HG03432 (cell line): ENCODE results near the gene CYBRD1.
A peak's percentile ranks its signal among the peaks of the same experiment; 100 is the strongest.
"Not testable (repeated sequence)": the region's sequence is repeated elsewhere in the genome, so short reads cannot be mapped to it uniquely, and the experiment has no call there.

Source experiments
- ATAC-seq: cut with Tn5 transposase; IDR thresholded peaks from one replicate; pipeline ENCODE4 v1.9.1; 2021; ENCODE audit warnings: mild to moderate bottlenecking, moderate library complexity; ENCODE audit not compliant: unreplicated experiment

The CYBRD1 gene

DNA sequence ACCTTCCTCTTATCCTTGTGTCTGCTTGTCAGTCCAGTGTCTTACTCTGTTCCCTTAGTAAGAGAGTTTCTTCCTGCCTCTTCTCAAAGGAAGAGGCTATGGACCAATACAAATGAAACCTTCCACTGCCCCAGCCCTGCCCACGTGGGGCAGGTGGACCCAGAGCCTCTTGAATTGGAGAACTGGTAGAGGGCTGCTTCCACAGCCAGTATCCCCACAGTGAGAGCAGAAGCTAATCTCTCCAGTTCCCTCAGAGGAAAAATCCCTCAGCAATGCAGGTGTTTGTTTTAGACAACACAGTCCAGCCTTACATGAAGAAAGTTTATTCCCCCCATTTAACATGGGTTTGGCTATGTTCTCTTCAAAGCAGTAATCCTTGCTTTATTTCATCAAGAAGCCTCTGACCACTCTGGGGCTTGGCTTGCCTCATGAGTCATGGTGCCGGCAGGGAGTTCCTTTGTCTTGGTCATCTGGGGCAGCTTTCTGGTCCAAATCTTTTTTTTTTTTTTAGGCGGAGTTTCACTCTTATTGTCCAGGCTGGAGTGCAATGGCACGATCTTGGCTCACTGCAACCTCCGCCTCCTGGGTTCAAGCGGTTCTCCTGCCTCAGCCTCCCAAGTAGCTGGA, 6.5 kb upstream of the CYBRD1 start:
- ATAC-seq = no peak

DNA sequence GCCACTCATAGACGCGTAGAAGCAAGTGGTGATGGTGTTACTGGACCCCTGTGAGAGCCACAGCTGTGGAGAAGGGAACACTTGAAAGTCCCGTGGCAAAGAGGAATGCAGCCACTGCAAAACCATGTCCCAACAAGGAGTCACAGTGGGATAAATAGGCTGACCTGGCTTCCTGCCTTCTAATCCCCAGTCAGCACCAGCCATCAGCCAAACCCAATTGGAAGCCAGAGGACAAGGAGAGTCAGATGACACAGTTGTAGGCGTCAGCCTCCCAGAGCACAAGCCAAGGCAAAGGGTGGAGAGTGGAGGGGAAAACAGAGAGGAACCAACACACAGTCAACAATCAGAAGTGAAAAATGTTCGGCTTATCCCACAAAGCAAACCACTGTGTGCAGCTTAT, 5.5 kb upstream of the CYBRD1 start:
- no peak for ATAC-seq

DNA sequence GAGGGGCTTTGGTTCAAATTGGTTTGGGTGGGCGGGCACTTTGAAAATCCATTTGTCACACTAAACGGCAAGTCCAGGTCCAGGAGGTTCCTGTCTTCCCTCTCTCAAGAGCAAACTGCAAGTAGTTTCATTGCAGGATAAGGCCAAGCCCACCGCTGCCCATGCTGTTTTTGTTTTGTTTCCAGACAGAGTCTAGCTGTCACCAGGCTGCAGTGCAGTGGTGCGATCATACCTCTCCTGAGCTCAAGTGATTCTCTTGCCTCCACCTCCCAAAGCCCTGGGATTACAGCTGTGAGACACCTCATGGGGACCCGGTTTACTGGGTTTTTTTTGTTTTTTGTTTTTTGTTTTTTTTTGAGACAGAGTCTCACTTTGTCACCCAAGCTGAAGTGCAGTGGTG, 1.8 kb upstream of the CYBRD1 start:
- ATAC-seq = no peak

DNA sequence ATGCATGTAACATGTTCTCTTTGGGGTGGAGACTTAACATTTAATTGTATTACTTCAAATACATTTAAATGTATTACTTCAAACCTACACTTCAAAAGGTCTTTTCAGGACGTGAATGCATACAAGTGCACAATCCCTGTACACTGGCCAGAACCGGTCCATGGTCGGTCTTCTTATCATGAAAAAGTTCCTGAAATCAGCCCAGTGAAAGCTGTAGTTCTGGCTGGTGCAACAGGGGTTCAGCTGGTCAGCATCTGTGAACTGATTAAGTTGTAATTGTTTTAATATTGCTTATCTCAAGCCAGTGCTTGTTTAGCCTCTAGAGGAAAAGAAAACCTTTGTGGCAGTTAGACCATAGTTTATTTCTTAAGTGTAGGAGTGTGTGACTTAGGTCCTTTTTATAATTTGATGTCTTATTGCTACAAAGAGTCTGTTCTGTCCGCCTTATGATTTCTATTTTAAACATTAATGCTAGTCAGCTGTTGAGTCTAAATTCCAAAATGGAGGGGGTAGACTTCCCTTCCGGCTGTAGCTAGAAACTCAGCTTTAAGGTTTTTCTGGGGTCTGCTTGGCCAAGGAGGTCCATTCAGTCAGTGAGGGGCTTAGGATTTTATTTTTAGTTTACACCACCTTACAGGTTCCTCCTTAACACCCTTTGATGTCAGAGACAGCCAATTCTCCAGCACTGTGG, 768 bp upstream of the CYBRD1 start:
- no peak for ATAC-seq

DNA sequence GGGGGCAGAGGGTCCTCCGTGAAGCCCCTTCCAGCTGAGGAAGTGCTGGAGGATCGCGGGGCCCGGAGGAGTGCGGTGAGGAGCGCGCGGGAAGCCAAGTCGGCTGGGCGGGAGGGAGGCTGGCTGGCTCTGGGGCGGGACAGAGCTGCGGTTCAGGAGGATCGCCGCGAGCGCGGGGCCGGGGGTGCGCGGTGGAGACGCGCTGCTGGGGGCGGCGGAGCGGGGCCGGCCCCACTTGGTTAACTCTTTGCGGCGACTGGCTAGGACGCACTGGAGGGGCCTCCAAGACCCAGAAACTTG, 464 bp downstream of the CYBRD1 start:
- peak; percentile 28 for ATAC-seq

DNA sequence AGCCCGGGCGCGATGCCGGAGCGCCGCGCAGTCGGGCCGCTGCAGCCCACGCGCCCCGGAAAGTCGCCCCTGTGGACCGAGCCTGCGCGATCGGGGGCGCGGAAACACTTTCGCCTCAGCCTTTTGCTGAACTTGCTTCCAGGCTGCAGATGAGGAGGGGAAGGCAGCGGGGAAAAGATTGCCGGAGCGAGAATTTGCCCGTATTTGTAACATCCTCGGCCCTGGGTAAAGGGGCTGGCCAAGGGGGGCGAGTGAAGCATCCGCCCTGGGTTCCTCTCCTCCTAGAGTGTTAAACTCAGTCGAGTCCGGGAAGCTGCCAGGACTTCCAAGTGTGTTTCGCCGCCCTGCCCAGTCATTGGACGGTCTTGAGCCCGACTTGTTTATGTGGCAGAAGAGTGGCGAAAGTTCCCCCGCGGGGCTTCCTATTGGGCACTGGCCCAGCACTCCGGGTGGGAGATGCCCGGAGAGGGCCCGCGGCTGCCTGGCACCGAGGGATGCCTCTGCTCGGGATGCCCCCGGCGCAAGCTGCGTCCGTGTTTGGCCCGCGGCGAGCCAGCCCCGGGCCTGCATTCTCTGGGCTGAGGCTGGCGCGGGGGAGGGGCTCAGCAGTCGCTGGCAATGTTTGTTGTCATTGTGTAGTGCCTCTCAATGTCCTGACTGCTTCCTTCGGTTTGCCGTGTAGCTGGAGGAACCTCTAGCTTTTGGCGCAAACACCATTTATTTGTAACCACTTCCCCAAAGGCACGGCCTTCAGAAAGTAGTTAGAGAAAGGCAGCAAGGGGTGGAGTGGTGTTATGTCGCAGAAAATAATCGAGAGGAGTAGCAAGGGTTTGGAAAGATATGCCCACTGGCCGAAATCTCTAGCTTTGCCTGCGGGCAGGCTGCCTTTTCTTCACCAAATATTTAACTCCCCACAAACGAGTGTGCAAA, 1.1 kb downstream of the CYBRD1 start:
- ATAC-seq = peak; percentile 45

DNA sequence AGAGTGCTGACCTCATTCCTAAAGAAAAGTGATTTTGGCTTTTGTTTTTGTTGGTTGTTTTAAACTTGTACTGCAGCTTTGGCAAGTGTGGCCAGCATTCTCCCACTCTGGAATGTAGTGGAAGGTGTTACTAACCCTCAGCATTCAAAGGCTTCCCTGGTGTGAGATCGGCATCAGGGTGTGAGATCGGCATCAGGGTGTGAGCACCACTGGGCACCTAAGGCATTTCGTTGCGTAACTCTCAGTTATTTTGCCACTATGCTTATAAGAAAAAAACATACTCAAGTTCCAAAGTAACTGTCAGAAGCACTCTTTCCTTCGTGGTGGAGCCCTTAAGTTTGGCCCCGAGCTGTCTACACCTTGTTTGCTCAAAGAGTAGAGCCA, 1.7 kb downstream of the CYBRD1 start:
- ATAC-seq = no peak

DNA sequence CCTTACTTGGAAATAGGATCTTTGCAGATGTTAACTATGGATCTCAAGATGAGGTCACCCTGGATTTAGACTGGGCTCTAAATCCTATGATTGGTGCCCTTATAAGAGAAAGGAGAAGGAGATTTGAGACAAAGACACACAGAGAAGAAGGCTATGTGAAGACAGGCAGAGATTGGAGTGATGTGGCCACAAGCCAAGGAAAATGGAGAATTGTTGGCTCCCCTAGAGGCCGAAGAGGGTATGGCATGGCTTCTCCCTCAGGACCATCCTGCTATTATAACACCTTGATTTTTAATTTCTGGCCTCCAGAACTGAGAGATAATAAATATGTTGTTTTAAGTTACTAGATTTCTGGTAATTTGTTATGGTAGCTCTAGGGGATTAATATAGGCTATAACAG, 7.6 kb downstream of the CYBRD1 start:
- ATAC-seq = no peak

DNA sequence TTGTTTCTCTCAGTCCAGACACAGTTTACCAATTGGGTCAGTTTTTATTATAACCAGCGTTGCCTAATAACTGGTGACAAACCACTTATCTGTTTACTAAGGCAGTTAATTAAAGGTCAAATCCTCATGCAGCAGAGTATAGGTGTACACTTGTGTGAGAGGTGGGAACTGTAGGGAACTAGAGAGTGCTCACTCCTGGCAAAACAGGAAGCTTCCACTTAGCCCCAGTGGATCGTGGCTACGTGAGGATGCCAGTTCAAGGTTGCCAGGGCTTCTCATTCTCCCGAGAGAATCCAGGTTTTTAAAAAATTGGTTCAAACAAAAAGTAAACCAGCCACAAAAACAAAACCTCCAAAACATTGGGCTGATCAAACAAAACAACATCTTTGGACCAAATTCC, 8.1 kb downstream of the CYBRD1 start:
- ATAC-seq = no peak

DNA sequence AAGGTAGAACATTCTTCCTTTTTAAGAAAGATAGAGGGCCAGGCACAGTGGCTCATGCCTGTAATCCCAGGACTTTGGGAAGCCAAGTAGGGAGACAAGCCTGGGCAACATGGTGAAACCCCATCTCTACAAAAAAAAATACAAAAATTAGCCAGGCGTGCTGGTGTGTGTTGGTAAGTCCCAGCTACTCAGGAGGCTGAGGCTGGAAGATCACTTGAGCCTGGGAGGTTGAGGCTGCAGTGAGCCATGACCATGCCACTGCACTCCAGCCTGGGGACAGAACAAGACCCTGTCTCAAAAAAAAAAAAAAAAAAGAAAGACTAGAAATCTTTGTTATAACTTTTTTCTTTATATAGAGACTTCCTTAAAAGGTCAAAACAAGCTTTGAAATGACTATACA, 8.6 kb downstream of the CYBRD1 start:
- not testable (repeated sequence) for ATAC-seq

DNA sequence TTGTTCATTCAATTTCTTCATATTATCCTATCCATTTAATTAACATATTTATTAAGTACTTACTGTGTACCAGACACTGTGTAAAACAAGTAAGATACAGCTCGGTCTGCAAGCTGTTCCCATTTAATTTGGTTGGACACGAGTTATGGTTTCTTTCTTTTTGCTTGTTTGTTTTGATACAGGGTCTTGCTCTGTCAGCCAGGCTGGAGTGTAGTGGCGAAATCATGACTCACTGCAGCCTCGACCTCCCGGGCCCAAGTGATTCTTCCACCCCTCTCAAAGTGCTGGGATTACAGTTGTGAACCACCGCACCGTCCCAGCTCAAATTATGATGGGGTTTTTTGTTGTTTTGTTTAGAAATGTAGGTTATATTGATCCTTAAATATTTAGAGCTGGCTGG, 9.0 kb downstream of the CYBRD1 start:
- no peak for ATAC-seq

DNA sequence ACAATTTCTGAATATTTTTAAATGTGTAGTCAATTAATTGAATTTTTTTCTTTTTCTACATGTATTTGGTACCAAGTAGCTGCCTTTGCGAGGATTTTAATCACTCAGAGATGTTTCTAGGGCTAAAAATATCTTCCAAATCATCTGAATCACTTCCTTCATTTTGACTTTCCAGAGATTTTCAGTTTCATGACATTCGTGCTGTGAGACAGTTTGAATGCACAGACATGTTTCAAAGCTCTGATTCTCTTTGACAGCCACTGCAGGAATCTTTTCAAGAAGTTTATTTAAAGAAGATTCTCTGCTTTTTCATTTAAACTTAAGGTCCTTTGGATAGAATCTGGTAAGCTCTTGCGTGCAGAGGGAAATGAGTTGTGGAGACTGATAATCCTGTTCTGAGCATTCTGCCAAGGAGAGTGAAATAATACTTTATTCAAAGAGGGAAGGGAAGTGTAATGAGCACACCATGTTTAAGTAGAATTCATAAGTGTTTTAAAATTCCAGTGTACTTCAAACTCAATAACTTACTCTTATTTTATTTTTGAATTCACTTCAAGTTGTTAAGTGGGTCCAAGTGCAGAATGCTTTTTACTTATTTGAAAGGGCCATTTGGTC, 9.7 kb downstream of the CYBRD1 start:
- no peak for ATAC-seq

DNA sequence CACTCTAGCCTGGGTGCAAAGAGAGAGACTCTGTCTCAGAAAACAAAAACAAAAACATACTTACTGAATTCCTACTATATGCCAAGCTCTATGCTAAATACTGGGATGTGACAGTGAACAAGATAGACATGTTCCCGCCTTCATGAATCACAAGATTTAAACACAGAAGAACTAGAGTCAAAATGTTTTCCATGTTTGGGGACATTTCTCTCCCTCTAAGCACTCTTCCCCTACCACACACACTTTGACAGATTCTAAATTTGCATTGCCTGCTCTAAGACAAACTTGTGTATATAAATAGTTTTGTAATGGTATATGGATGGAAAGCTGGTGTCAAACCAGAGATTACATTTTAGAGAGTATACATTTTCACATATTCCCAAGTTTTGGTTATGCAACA, 11.1 kb downstream of the CYBRD1 start:
- no peak for ATAC-seq

DNA sequence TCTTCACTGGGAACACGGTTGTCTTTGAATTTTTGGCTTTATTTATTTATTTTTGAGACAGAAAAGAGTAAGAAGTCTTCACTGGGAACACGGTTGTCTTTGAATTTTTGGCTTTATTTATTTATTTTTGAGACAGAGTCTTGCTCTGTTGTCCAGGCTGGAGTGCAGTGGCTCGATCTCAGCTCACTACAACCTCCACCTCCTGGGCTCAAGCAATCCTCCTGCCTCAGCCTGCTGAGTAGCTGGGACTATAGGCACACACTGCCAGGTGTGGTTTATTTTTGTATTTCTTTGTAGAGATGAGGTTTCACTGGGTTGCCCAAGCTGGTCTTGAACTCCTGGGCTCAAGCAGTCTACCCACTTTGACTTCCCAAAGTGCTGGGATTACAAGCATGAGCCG, 13.3 kb downstream of the CYBRD1 start:
- not testable (repeated sequence) for ATAC-seq

DNA sequence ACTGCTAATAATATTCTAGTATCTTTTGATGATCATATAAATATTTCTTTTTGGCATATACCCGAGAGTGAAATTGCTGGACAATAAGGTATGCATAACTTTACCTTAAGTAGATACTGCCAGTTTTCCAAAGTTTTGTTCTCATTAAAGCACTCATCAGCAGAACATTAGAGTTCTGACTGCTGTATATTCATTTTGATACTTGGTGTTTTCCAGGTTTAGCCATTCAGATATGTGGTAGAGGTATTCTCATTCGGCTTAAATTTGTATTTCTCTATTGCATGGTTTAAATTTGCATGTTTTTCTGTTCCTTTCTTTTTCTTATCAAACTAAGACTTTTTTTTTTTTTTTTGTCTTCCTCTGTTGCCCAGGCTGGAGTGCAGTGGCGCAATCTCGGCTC, 18.2 kb downstream of the CYBRD1 start:
- ATAC-seq = peak; percentile 75

DNA sequence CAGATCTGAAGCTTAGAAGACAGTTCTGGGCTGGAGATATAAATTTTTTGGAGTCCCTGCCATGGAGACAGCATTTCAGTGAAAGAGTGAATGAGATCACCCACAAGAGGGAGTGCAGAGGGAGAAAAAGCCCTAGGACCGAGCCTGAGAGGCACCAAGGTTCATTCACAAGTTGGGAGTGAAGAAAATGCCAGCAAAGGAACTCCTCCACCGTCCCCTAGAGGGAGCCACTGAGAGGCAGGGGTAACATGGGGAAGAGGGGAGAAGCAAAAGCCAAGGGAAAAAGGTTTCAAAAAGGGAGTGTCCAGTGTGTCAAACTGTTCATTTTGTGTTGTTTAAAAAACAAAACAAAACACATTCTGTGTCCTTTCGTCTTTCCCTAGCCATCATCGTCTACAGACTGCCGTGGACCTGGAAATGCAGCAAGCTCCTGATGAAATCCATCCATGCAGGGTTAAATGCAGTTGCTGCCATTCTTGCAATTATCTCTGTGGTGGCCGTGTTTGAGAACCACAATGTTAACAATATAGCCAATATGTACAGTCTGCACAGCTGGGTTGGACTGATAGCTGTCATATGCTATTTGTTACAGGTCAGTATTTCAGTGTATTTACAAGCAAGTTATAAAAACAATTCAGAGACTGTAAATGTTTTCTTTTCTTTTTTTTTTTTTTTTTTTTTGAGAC, 19.1 kb downstream of the CYBRD1 start:
- ATAC-seq = no peak

DNA sequence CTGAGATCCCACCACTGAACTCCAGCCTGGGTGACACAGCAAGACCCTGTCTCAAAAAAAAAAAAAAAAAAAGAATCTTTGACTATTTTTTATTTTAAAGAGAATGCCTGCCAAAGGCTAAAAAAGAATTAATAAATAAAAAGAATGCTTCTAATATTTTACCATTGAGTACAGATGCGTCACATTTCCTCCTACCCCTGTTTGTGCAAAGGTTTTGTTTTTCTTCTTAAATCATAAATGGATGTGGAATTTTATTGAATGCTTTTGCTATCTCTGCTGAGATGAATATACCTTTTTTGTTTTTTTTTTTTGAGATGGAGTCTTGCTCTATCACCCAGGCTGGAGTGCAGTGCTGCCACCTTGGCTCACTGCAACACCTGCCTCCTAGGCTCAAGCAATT, 22.8 kb downstream of the CYBRD1 start:
- ATAC-seq = no peak

DNA sequence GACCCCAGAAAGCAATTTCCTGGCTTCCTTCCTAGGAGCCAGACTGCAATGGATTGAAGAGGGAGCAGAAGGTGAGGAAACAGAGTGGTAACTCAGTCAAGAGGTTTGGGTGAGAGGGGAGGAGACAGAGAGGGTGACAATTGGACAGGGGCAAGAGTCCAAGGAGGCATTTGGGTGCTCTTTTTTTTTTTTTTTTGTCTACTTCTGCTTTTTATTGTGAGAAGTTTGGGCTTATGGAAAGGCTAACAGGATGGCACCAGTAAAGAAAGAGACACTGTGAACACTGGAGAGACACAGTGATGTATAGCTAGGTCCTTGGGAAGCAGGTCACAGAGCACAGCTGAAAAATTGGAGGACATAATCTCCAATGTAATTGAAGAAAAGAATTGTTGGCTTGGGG, 25.0 kb downstream of the CYBRD1 start:
- no peak for ATAC-seq

DNA sequence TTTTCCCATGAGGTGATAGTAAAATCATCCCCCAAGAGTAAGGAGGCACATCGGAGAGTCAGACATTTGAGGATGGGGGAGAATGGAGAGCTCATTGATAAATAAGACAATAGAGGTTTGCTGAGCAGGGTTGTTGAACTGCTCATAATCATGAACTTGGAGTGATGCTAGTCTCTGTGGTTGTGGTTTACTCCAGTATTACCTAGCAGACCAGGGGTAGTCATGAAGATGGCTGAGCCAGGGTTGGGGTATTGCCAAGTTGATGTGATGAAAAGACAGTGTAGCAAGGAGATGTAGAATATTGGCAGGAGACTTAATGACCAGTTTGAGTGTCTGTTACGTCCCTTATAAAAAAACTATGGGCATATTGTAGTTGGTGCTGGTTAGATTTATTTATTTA, 25.4 kb downstream of the CYBRD1 start:
- ATAC-seq = no peak

DNA sequence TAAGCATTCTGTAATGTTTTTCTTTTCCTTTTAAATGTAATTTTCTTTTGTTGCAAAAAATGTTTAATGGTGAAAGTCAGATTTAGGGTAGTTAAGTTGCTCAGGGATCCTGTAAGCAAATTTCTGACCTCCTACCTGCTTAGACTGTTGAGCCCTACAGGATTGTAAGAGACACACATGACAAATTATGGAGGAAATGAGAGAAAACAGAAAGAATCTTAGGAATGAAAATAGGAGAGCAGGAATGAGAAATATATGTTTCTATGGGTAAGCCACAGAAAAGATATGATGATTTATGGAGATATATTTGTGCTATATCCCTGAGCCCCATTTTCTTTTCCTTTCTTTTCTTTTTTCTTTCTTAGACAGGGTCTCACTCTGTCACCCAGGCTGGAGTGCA, 28.3 kb downstream of the CYBRD1 start:
- ATAC-seq = no peak

DNA sequence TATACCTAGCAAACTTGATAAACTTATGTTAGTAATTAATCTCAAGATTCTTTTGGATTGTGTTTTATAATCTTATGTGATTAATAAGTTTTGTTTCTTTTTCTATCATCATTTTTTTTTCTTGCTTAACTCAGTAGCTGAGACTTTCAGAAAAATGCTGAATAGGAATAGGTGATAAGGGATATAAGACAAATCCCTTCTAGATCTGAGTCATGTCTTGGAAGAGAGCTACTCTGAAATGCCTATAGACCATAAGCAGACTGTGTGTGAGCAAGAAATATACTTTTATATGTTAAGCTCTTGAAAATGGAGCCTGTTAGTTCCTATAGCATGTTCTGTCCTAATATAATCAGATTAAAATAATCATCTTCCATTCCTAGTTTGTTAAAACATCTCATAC, 29.6 kb downstream of the CYBRD1 start:
- no peak for ATAC-seq
